PFSK-1 (cell line): Measurements from ENCODE around the gene ANKH.

Source experiments
- FOXP2 ChIP-seq: optimal IDR thresholded peaks from 2 replicates; pipeline ENCODE3; 2011; ENCODE audit warnings: borderline replicate concordance, control low read depth, inconsistent platforms; ENCODE audit not compliant: insufficient read depth; ENCODE audit errors: extremely low read length, extremely low read depth
- POLR2AphosphoS5 ChIP-seq: IDR thresholded peaks from 2 replicates; pipeline ENCODE4 v1.6.1; 2012; ENCODE audit warnings: low read depth, mild to moderate bottlenecking, control low read depth, low read length, moderate library complexity
- SIN3A ChIP-seq: IDR thresholded peaks from 2 replicates; pipeline ENCODE4 v1.6.1; 2012; ENCODE audit warnings: mild to moderate bottlenecking, low read length, moderate library complexity, borderline replicate concordance; ENCODE audit not compliant: insufficient read depth
- TAF1 ChIP-seq: IDR thresholded peaks from 2 replicates; pipeline ENCODE4 v1.6.1; 2012; ENCODE audit warnings: low read length, control low read depth, borderline replicate concordance; ENCODE audit not compliant: insufficient read depth
- TF ChIP-seq, protein P1 (sequence below), 2 experiments: IDR thresholded peaks; 2 replicates each; pipeline versions ENCODE4 v1.6.1 to v1.8.0; 2011 to 2012; ENCODE audit warnings: low read depth in 2 of 2, low read length in 2 of 2, control low read depth in 1 of 2, inconsistent platforms in 1 of 2, mild to moderate bottlenecking in 1 of 2, moderate library complexity in 1 of 2; ENCODE audit not compliant: insufficient read depth in 1 of 2

Gene ANKH

DNA sequence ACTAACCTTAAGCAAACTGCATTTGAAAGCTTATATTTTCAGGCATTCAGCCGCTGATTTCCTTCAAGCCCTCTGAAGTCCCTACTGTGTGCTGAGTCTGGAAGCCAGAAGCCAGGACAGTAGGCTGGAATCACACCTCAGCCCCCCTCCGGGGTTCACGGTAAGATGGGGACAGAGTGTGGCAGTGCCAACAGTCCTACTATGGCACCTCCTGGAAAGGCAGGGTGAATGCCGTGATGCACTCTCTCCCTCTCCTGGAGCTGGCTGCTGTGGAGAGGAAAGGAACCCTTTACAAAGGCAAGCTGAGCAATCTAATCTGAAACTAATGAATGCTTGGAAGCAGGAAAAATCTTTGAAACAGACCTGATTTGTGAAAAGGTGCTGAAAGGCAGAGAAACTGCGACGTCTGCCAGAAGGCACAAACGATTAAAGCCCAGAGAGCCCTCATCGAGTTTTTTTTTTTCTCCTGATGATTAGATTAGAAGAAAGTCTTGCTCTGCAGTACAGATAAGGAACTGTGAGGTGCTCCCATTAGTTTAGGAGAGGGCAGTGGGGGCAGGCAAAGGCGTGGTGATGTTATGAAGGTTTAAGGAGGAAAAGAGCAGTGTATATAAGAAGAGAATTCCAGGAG lies 21.0 kb downstream of the ANKH start:
- TF ChIP-seq FOXP2 (no peak), SIN3A (no peak), TAF1 (no peak), POLR2AphosphoS5 (no peak)
- TF ChIP-seq, protein P1, sequence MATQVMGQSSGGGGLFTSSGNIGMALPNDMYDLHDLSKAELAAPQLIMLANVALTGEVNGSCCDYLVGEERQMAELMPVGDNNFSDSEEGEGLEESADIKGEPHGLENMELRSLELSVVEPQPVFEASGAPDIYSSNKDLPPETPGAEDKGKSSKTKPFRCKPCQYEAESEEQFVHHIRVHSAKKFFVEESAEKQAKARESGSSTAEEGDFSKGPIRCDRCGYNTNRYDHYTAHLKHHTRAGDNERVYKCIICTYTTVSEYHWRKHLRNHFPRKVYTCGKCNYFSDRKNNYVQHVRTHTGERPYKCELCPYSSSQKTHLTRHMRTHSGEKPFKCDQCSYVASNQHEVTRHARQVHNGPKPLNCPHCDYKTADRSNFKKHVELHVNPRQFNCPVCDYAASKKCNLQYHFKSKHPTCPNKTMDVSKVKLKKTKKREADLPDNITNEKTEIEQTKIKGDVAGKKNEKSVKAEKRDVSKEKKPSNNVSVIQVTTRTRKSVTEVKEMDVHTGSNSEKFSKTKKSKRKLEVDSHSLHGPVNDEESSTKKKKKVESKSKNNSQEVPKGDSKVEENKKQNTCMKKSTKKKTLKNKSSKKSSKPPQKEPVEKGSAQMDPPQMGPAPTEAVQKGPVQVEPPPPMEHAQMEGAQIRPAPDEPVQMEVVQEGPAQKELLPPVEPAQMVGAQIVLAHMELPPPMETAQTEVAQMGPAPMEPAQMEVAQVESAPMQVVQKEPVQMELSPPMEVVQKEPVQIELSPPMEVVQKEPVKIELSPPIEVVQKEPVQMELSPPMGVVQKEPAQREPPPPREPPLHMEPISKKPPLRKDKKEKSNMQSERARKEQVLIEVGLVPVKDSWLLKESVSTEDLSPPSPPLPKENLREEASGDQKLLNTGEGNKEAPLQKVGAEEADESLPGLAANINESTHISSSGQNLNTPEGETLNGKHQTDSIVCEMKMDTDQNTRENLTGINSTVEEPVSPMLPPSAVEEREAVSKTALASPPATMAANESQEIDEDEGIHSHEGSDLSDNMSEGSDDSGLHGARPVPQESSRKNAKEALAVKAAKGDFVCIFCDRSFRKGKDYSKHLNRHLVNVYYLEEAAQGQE (IDR thresholded peaks at IDR 0.05; ENCODE audit: insufficient read depth in 1 of 2, low read depth in 2 of 2, low read length in 2 of 2), result no peak

DNA sequence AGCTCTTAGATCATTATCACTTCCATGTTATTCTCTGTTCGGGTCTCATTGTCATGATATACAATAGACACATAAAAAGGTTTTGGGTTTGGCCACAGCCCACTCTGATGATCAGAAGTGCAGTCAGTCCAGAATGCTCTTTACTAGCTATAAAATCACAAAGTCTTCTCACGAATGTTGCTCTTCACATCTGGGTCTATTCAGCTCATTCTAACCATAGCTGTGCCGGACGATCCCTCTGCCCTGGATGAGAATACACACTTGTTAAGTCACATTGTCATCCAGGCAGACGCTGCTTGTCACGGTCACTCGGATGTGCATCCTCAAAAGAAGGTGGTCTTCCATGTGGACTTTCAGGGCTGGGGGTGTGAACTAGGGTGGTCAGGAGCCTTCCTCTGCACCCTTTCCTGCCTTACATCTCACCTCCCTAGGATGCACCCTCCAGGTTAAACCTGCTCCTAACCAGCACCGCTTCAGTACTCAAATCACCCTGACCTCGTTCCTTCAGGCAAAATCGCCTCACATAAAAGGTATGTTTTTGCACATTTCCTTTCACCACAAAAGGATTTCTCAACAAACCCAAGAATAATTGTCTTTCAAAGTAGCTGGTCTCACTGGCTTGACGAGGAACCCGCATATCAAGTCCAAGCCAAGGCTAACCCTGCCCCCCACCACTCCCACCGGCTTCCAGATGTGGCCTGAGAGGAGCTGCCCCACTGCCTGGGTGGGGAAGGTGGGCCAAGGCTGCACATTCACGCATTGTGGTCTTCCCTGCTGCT lies 21.9 kb downstream of the ANKH start:
- TF ChIP-seq FOXP2 (no peak), POLR2AphosphoS5 (no peak), TAF1 (no peak), SIN3A (no peak)
- TF ChIP-seq, protein P1 (IDR thresholded peaks at IDR 0.05; ENCODE audit: insufficient read depth in 1 of 2, low read depth in 2 of 2, low read length in 2 of 2), result no peak

DNA sequence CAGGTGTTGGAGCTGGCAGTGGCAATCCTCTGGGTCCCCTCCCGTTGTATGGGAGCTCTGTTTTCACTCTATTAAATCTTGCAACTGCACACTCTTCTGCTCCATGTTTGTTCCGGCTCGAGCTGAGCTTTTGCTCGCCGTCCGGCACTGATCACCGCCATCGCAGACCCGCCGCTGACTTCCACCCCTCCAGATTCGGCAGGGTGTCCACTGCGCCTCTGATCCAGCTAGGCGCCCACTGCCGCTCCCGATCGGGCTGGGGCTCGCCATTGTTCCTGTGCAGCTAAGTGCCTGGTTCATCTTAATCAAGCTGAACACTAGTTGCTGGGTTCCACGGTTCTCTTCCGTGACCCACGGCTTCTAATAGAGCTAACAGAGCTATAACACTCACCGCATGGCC lies 23.2 kb downstream of the ANKH start:
- TF ChIP-seq POLR2AphosphoS5 (no peak), SIN3A (no peak), FOXP2 (no peak), TAF1 (no peak)
- TF ChIP-seq, protein P1 (IDR thresholded peaks at IDR 0.05; ENCODE audit: insufficient read depth in 1 of 2, low read depth in 2 of 2, low read length in 2 of 2), result no peak

DNA sequence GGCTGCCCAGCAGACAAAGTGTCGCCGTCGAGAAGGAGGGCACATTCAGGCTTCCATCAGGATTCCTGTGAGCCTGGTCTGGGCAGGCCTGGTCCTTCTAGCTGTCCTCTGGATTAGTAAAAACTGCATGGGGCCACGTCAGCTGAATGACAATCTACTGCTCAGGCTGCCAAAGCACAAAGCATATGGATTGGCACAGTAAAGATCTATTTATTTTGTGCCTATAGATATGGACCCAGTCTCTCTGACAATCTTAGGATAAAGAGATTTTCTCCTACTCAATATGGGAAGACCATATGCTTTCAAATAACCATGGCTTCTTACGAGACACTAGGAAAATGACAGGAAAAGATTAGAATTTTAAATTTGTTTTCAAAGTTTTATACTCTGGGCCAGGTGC lies 24.1 kb downstream of the ANKH start:
- TF ChIP-seq FOXP2 (no peak), TAF1 (no peak), SIN3A (no peak), POLR2AphosphoS5 (no peak)
- TF ChIP-seq, protein P1 (IDR thresholded peaks at IDR 0.05; ENCODE audit: insufficient read depth in 1 of 2, low read depth in 2 of 2, low read length in 2 of 2), result no peak
